GM06990 (cell line): ENCODE data around the gene RIPPLY2.

Experiments used
- DNase-seq: peaks from one replicate; pipeline ENCODE4 v3.0.0-alpha.2; 2011; ENCODE audit not compliant: insufficient read length; ENCODE audit errors: extremely low read depth
- H3K27me3 ChIP-seq: replicated peaks from 2 replicates; pipeline ENCODE4 v1.6.0; 2011; ENCODE audit warnings: low read length; ENCODE audit not compliant: control insufficient read depth, insufficient read depth
- H3K36me3 ChIP-seq: 2 replicates; pipeline ENCODE4 v1.5.1; 2011; ENCODE audit warnings: low read length; ENCODE audit not compliant: control insufficient read depth, insufficient read depth
- H3K4me3 ChIP-seq: replicated peaks from 2 replicates; pipeline ENCODE4 v1.5.1; 2011; ENCODE audit warnings: low read depth, mild to moderate bottlenecking, control low read depth, low read length
- CTCF ChIP-seq: IDR thresholded peaks from 2 replicates; pipeline ENCODE4 v1.5.1; 2011; ENCODE audit warnings: low read length, control low read depth, mild to moderate bottlenecking, inconsistent platforms; ENCODE audit not compliant: insufficient read depth, poor library complexity, severe bottlenecking

Gene RIPPLY2

GRCh38 chr6:83870649-83871048 is 17.5 kb downstream of the RIPPLY2 start:
- no peak overlapping the region for H3K4me3 ChIP-seq
- TF ChIP-seq CTCF: no peak
- H3K36me3 ChIP-seq: peaks cover 1% of the 10 kb centered on the region
- no peaks in the 10 kb centered on the region for H3K27me3 ChIP-seq
- no peak for DNase-seq

- Histone ChIP-seq H3K36me3 (peaks cover 1% of the 10 kb centered on the region), H3K27me3 (no peaks in the 10 kb centered on the region), H3K4me3 (no peak overlapping the region)
- no peak for TF ChIP-seq CTCF
- DNase-seq: no peak
Measured at GRCh38 chr6:83872386-83873118, 19.4 kb downstream of the RIPPLY2 start.

GRCh38 chr6:83873869-83874268 is 20.7 kb downstream of the RIPPLY2 start:
- H3K4me3 ChIP-seq: no peak overlapping the region
- no peak for DNase-seq
- TF ChIP-seq CTCF: no peak
- H3K27me3 ChIP-seq: no peaks in the 10 kb centered on the region
- no peaks in the 10 kb centered on the region; the same call in 1 of the 2 replicates for H3K36me3 ChIP-seq

GRCh38 chr6:83875843-83876242 is 22.7 kb downstream of the RIPPLY2 start:
- no peak overlapping the region for H3K4me3 ChIP-seq
- no peak for DNase-seq
- no peaks in the 10 kb centered on the region for H3K36me3 ChIP-seq
- no peak for TF ChIP-seq CTCF
- no peaks in the 10 kb centered on the region for H3K27me3 ChIP-seq

DNA sequence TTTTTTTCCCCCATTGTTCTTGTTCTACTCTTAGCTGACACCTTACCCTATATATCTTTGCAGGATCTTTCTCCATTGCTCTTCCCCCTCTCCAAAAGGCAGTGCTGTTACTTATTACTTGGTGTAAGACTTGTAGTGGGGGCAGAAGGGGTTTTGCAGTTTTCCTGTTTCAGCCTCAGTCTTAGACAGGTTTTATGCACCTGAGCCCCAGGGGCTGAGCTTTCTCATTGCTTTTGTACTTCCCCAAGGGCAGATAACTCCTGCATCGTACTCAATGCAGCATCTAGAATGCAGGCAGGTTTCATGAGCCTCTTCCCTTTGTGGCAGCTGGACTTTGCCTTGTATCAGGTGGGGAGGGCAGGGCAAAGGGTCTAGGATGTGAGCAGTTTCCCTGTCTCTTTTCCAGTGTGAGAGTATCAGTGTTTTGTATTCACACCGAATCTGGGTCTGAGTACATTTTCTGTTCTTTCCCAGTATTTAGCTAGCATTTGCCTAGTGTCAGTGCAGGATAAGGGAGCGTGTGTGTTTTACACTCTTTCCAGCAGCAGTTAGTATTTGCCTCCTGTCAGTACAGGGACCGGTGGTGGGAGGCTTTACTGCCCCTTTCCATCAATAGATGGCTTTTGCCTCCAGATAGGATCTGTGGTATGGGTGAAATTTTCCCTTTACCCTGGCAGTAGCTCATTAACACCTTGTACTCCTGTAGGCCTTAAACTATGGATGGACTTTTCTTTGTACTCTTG is 25.9 kb downstream of the RIPPLY2 start:
- no peak for DNase-seq
- Histone ChIP-seq H3K4me3 (no peak overlapping the region), H3K27me3 (no peaks in the 10 kb centered on the region), H3K36me3 (no peaks in the 10 kb centered on the region)
- no peak for TF ChIP-seq CTCF
